DMS153 (cell line): Measurements from ENCODE around the gene ARMC8.

Experiments
- DNase-seq: peaks from one replicate; lab custom pipeline; 2025; lab: John Stamatoyannopoulos, UW

ARMC8 gene

GRCh38 chr3:138310494-138310893, 123.4 kb downstream of the ARMC8 start:
- no peak for DNase-seq

DNA sequence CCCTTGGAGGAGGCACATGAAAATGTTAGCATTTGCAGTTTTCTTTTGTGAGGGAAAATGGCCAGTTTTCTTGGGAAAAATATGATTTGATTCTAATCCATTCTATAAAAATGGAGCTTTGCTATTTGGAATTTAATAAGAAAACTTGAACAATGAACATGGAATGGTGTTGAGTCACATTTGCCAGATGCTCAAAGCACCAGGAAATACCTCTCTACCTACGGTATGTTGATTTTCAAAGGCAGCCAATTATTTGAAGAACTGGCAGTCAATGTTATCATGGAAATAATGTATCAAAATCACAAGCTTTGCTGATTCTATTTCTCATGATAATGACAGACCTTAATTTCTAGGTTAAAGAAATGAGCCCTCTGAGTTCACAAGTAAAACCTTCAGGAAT, 127.7 kb downstream of the ARMC8 start:
- DNase-seq = no peak

GRCh38 chr3:138317687-138318086, 130.6 kb downstream of the ARMC8 start:
- no peak for DNase-seq

GRCh38 chr3:138323971-138324370, 136.9 kb downstream of the ARMC8 start:
- no peak for DNase-seq

- DNase-seq = no peak
These were observed 138.9 kb downstream of the ARMC8 start for GRCh38 chr3:138325990-138326389.

GRCh38 chr3:138326866-138327595, 139.9 kb downstream of the ARMC8 start:
- no peak for DNase-seq

GRCh38 chr3:138327831-138328230, 140.7 kb downstream of the ARMC8 start:
- no peak for DNase-seq

DNA sequence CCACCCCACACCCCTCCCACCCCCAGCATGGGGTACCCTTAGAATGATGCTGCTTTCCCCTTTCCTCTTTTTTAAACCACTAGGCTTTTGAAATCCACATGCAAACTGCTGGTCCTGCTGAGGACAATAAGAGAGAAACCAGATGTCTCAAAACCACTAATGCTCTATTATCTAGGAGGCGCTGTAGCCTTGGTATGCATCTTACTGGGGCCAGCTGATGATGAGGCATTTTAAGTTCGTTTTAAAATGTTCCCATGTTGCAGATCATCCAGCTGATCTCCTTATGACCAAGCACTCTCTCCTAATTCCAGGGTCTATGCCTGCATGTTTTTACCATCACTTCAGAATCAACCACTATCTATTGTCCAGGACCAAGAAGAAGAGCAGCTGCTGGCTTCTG, 141.2 kb downstream of the ARMC8 start:
- no peak for DNase-seq

DNA sequence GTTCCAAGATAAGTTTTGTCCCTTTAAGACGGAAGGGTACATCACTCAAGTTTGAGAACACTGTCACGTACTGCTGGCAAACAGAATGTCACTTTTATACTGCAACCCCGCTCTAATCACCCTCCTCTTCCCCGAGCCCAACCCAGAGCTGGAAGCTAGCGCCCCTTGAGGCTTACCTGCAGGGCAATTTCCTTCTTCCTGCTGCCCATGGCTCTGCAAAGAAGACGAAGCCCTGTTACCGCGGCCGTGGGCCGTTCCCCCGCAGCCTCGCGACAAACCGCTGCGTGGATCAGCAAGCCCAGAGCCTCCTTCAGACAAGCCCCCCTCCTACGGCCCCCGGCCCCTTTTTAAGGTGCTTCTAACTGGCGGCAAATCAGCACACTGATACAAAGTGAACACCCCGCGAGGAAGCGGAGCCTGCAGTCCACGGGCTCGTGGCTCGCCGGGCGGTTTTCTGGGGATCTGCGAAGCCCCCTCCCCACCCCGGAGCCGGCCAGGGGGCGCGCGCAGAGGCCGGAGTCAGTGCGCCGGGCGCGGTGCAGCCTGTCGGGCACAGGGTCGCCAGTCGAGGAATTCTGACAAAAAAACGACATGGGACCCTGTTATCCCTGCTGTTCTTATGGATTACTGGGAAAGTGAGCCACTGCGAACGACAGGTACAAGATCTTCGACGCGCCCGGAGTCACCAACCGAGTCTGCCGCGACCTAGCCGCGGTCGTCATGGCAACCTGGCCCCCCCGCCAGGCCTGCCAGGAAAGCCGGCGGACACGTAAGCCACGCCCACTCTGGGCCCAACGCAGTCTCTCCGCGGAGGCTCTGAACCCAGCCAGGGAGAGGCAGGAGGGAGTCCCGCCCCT, 142.3 kb downstream of the ARMC8 start, which contains the start of gene NME9:
NME9 (minus strand) TSS at position 725 of the 857 bp plus-strand sequence; CDS start at position 209, 516 bp downstream.
- DNase-seq = peak; percentile 92

DNA sequence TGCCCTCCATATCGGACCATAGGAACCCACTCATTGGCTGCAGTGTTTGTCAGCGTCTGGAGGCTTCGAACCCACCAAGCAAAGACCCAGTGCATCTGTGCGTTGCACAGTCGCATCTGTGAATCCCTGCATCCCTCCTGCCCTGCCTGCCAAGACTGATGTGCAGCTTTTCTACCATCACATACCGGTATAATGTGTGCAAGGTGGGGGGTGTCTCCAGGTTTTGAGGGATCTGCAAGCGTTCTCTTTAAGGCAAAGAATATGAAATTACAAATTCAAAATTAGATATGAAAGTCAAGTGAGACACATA, 142.8 kb downstream of the ARMC8 start:
- DNase-seq = no peak

GRCh38 chr3:138331143-138331894, 144.2 kb downstream of the ARMC8 start:
- DNase-seq = no peak

GRCh38 chr3:138332472-138333073, 145.5 kb downstream of the ARMC8 start:
- DNase-seq = no peak

GRCh38 chr3:138334608-138335007, 147.5 kb downstream of the ARMC8 start:
- no peak for DNase-seq

DNA sequence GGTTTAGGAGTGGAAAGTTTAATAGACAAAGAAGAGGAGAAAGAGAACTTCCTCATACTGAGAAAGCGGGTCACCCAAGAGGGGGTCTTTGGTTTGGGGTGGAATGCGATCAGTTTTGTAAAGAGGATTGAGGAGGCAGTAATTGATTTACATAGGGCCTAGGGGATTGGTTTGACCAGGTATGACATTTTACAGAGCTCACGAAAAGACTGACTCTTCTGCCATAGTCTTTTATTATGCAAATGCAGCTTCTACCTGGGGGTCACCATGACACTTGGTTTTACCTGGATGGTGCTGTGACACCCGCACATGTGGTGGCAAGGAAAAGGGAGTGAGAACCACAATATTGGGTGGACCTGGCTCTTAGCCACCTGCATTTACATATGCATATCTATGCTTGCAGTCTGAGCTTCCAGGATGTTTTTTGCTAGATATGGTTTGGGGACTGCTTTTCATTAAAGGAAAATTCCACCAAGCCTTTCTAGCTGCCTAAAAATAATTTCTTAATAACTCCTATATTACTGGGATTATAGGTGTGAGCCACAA, 149.4 kb downstream of the ARMC8 start:
- DNase-seq = no peak

GRCh38 chr3:138338244-138338643, 151.1 kb downstream of the ARMC8 start:
- no peak for DNase-seq

DNA sequence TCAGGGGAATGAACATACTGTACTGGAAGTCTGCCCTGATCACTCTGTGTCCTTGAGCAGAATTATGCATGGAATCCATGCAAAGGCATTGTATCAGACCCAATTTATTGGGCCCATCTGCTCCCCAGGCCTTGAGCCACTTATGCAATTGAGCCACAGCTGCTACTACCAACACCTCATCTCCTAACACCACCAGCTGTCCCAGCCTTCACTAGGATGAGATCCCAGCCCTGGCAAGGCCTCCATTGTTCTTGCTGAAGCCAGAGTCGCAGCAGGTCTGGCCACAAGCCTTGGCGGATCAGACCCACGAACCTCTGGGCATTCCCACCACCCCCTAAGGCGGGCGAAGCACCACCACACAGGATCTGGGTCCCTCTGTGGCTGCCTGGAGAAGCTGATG, 151.7 kb downstream of the ARMC8 start:
- no peak for DNase-seq

- DNase-seq = no peak
These were observed 153.4 kb downstream of the ARMC8 start for GRCh38 chr3:138340511-138340910.

DNA sequence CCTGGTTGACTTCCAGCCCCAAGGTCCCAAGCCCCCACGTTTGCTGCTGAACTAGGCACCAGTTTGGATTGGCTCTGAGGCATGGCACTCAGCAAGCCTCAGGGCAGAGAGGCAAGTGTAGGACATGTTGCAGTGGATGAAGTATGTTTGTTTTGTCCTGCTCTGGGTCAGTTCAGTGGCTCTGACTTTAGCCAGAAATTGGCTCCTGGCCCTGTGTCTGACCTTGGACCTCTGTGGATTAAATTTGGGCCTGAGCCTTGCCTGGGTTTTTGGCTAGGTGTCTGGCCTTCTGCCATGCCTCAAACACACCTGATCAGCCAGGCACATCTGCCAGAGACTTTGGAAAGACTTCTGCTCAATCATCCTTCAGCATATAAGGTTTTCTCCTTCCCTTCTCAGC, 157.7 kb downstream of the ARMC8 start:
- no peak for DNase-seq
